Activated T-helper 1 cell treated with anti-CD3 and anti-CD28 coated beads, Interleukin-12 subunit alpha, Interleukin-12 subunit beta, Interleukin-2, Interleukin-4 antibody, amounts not matched to agents 30 ng/mL and 10 ng/mL and 1 ng/mL, durations not matched to agents 14 hours and 24 hours and 36 hours (primary cell): ENCODE data around the gene ALDOB. TPM values are rescaled to one million over a fixed set of nuclear protein-coding genes. Genes with fewer than 3 reads are reported as not detected.

Experiments used
- DNase-seq: peaks from one replicate; pipeline ENCODE4 v3.0.0; 2021; ENCODE audit warnings: low spot score
- H3K27ac Mint-ChIP-seq: one replicate; pipeline ENCODE4 v1.8.0; 2021; ENCODE audit warnings: mild to moderate bottlenecking, mixed read lengths
- H3K27me3 Mint-ChIP-seq: one replicate; pipeline ENCODE4 v1.8.0; 2022; ENCODE audit warnings: mild to moderate bottlenecking, moderate library complexity, mixed read lengths; ENCODE audit not compliant: insufficient read depth
- H3K36me3 Mint-ChIP-seq: one replicate; pipeline ENCODE4 v1.8.0; 2021; ENCODE audit warnings: low read depth, mixed read lengths
- H3K4me1 Mint-ChIP-seq: one replicate; pipeline ENCODE4 v1.8.0; 2021; ENCODE audit warnings: low read depth, mixed read lengths
- H3K4me3 Mint-ChIP-seq: one replicate; pipeline ENCODE4 v1.8.0; 2021; ENCODE audit warnings: mild to moderate bottlenecking, moderate library complexity, mixed read lengths
- H3K9me3 Mint-ChIP-seq: one replicate; pipeline ENCODE4 v1.8.0; 2021; ENCODE audit warnings: mixed read lengths
- intact Hi-C: fragments of 100-400 bp; cut with micrococcal nuclease; formaldehyde crosslinking; loops from one replicate; pipeline ENCODE4 v1.15.1; 2024
- total RNA-seq: library from RNA; stranded (reverse); gene quantifications from 2 replicates; pipeline ENCODE4 v1.2.3, GENCODE V29; 2022

Gene ALDOB
- not detected in 2 replicates for total RNA-seq

GRCh38 chr9:101435601-101436079, at the start of gene ALDOB:
Gene ALDOB, minus strand, starts transcription at chr9:101435774. Its CDS starts 4,887 bp downstream, at chr9:101430887.
- Mint-ChIP-seq H3K9me3 (no peaks in the 10 kb centered on the region), H3K36me3 (no peaks in the 10 kb centered on the region), H3K27me3 (peaks cover 6% of the 10 kb centered on the region), H3K27ac (no peak within 1 kb of the TSS), H3K4me3 (no peak within 1 kb of the TSS), H3K4me1 (no peaks in the 10 kb centered on the region)
- intact Hi-C loops = no loop called here
- DNase-seq = no peak

GRCh38 chr9:101484046-101484445, 48.5 kb upstream of the ALDOB start:
- H3K27ac Mint-ChIP-seq = no peak overlapping the region
- no peak overlapping the region for H3K4me3 Mint-ChIP-seq
- intact Hi-C loops = no loop called here
- H3K36me3 Mint-ChIP-seq = no peaks in the 10 kb centered on the region
- peaks cover 46% of the 10 kb centered on the region for H3K27me3 Mint-ChIP-seq
- DNase-seq = no peak
- H3K4me1 Mint-ChIP-seq = peaks cover 5% of the 10 kb centered on the region
- H3K9me3 Mint-ChIP-seq = no peaks in the 10 kb centered on the region

GRCh38 chr9:101481261-101481660, 45.7 kb upstream of the ALDOB start:
- H3K36me3 Mint-ChIP-seq = no peaks in the 10 kb centered on the region
- intact Hi-C loops = no loop called here
- H3K27ac Mint-ChIP-seq = no peak overlapping the region
- no peak overlapping the region for H3K4me3 Mint-ChIP-seq
- H3K4me1 Mint-ChIP-seq = no peaks in the 10 kb centered on the region
- H3K9me3 Mint-ChIP-seq = no peaks in the 10 kb centered on the region
- DNase-seq = no peak
- H3K27me3 Mint-ChIP-seq = peaks cover 30% of the 10 kb centered on the region

- Mint-ChIP-seq H3K36me3 (no peaks in the 10 kb centered on the region), H3K9me3 (no peaks in the 10 kb centered on the region), H3K4me1 (no peaks in the 10 kb centered on the region), H3K27me3 (peaks cover 24% of the 10 kb centered on the region), H3K27ac (no peak overlapping the region), H3K4me3 (no peak overlapping the region)
- intact Hi-C loops = no loop called here
- no peak for DNase-seq
Observed at GRCh38 chr9:101480386-101480785, 44.8 kb upstream of the ALDOB start.

GRCh38 chr9:101479338-101480030, 43.9 kb upstream of the ALDOB start:
- no peak overlapping the region for H3K4me3 Mint-ChIP-seq
- no peak for DNase-seq
- intact Hi-C loops = no loop called here
- no peaks in the 10 kb centered on the region for H3K36me3 Mint-ChIP-seq
- H3K9me3 Mint-ChIP-seq = no peaks in the 10 kb centered on the region
- no peaks in the 10 kb centered on the region for H3K4me1 Mint-ChIP-seq
- H3K27me3 Mint-ChIP-seq = peaks cover 16% of the 10 kb centered on the region
- no peak overlapping the region for H3K27ac Mint-ChIP-seq

GRCh38 chr9:101478906-101479305, 43.3 kb upstream of the ALDOB start:
- no peaks in the 10 kb centered on the region for H3K36me3 Mint-ChIP-seq
- DNase-seq = no peak
- peaks cover 12% of the 10 kb centered on the region for H3K27me3 Mint-ChIP-seq
- H3K9me3 Mint-ChIP-seq = no peaks in the 10 kb centered on the region
- no peaks in the 10 kb centered on the region for H3K4me1 Mint-ChIP-seq
- intact Hi-C loops = no loop called here
- H3K27ac Mint-ChIP-seq = no peak overlapping the region
- no peak overlapping the region for H3K4me3 Mint-ChIP-seq

GRCh38 chr9:101478444-101478843, 42.9 kb upstream of the ALDOB start:
- intact Hi-C loops = no loop called here
- H3K4me3 Mint-ChIP-seq = no peak overlapping the region
- no peak for DNase-seq
- no peaks in the 10 kb centered on the region for H3K4me1 Mint-ChIP-seq
- no peak overlapping the region for H3K27ac Mint-ChIP-seq
- H3K36me3 Mint-ChIP-seq = no peaks in the 10 kb centered on the region
- peaks cover 12% of the 10 kb centered on the region for H3K27me3 Mint-ChIP-seq
- no peaks in the 10 kb centered on the region for H3K9me3 Mint-ChIP-seq

- no peaks in the 10 kb centered on the region for H3K9me3 Mint-ChIP-seq
- H3K36me3 Mint-ChIP-seq = no peaks in the 10 kb centered on the region
- no peaks in the 10 kb centered on the region for H3K4me1 Mint-ChIP-seq
- peaks cover 8% of the 10 kb centered on the region for H3K27me3 Mint-ChIP-seq
- DNase-seq = no peak
- H3K4me3 Mint-ChIP-seq = no peak overlapping the region
- intact Hi-C loops = no loop called here
- no peak overlapping the region for H3K27ac Mint-ChIP-seq
Observed at GRCh38 chr9:101477736-101478135, 42.2 kb upstream of the ALDOB start.

GRCh38 chr9:101477214-101477613, 41.6 kb upstream of the ALDOB start:
- Mint-ChIP-seq H3K27ac (no peak overlapping the region), H3K4me3 (no peak overlapping the region), H3K36me3 (no peaks in the 10 kb centered on the region), H3K9me3 (no peaks in the 10 kb centered on the region), H3K4me1 (no peaks in the 10 kb centered on the region), H3K27me3 (peaks cover 4% of the 10 kb centered on the region)
- intact Hi-C loops = no loop called here
- no peak for DNase-seq

GRCh38 chr9:101476576-101477208, 41.1 kb upstream of the ALDOB start:
- no peak for DNase-seq
- H3K27ac Mint-ChIP-seq = no peak overlapping the region
- intact Hi-C loops = no loop called here
- no peaks in the 10 kb centered on the region for H3K36me3 Mint-ChIP-seq
- H3K27me3 Mint-ChIP-seq = peaks cover 4% of the 10 kb centered on the region
- no peak overlapping the region for H3K4me3 Mint-ChIP-seq
- H3K4me1 Mint-ChIP-seq = no peaks in the 10 kb centered on the region
- no peaks in the 10 kb centered on the region for H3K9me3 Mint-ChIP-seq

GRCh38 chr9:101472891-101473290, 37.3 kb upstream of the ALDOB start:
- Mint-ChIP-seq H3K4me1 (no peaks in the 10 kb centered on the region), H3K4me3 (no peak overlapping the region), H3K27ac (no peak overlapping the region), H3K9me3 (no peaks in the 10 kb centered on the region), H3K27me3 (peaks cover 12% of the 10 kb centered on the region), H3K36me3 (no peaks in the 10 kb centered on the region)
- intact Hi-C loops = no loop called here
- DNase-seq = no peak

GRCh38 chr9:101470929-101471328, 35.4 kb upstream of the ALDOB start:
- H3K9me3 Mint-ChIP-seq = no peaks in the 10 kb centered on the region
- intact Hi-C loops = no loop called here
- H3K27ac Mint-ChIP-seq = no peak overlapping the region
- H3K27me3 Mint-ChIP-seq = peaks cover 12% of the 10 kb centered on the region
- no peaks in the 10 kb centered on the region for H3K4me1 Mint-ChIP-seq
- DNase-seq = no peak
- H3K36me3 Mint-ChIP-seq = no peaks in the 10 kb centered on the region
- no peak overlapping the region for H3K4me3 Mint-ChIP-seq

- no peak for DNase-seq
- Mint-ChIP-seq H3K9me3 (no peaks in the 10 kb centered on the region), H3K36me3 (no peaks in the 10 kb centered on the region), H3K4me1 (no peaks in the 10 kb centered on the region), H3K27me3 (peaks cover 14% of the 10 kb centered on the region), H3K4me3 (no peak overlapping the region), H3K27ac (no peak overlapping the region)
- intact Hi-C loops = no loop called here
Observed at GRCh38 chr9:101470021-101470420, 34.4 kb upstream of the ALDOB start.
